Prostate gland (tissue), 2 donors: Measurements from ENCODE around the gene VEZF1. TPM values are rescaled to one million over a fixed set of nuclear protein-coding genes. Genes with fewer than 3 reads are reported as not detected.

Source experiments
- DNase-seq: peaks from one replicate; pipeline ENCODE4 v3.0.0-alpha.2; 2019; ENCODE audit warnings: low spot score
- H3K27ac ChIP-seq, 2 donors: fragments of 200-600 bp; sonication (generic); 2 replicates each; pipeline ENCODE4 v1.5.1; 2017 to 2019
- H3K27me3 ChIP-seq: fragments of 200-600 bp; sonication (generic); replicated peaks from 2 replicates; pipeline ENCODE4 v1.5.1; 2019; ENCODE audit not compliant: insufficient read depth
- H3K36me3 ChIP-seq, 2 donors: fragments of 200-600 bp; sonication (generic); 1 replicate in 1 of 2; 2 replicates in 1 of 2; pipeline versions ENCODE4 v1.5.1 to v1.8.1; 2017 to 2019
- H3K4me1 ChIP-seq: fragments of 200-600 bp; sonication (generic); replicated peaks from 2 replicates; pipeline ENCODE4 v1.5.1; 2019
- H3K4me3 ChIP-seq, 2 donors: fragments of 200-600 bp; sonication (generic); 2 replicates each; pipeline ENCODE4 v1.5.1; 2017 to 2019
- H3K9me3 ChIP-seq: fragments of 200-600 bp; sonication (generic); 2 replicates; pipeline ENCODE4 v1.5.1; 2017
- POLR2A ChIP-seq: fragments of 450-650 bp; IDR thresholded peaks from one replicate; pipeline ENCODE4 v1.6.1; 2016; ENCODE audit warnings: antibody characterized with exemption, mild to moderate bottlenecking
- POLR2AphosphoS5 ChIP-seq: sonication (generic); formaldehyde crosslinking; IDR thresholded peaks from one replicate; pipeline ENCODE4 v1.6.1; 2017; ENCODE audit warnings: antibody characterized with exemption
- WGBS: methylation state at CpG from one replicate; pipeline ENCODE4 v1.1.5; 2018; 5-methylcytosine and 5-hydroxymethylcytosine counted together
- intact Hi-C: fragments of 100-400 bp; cut with DNase I; formaldehyde crosslinking; loops from one replicate; pipeline ENCODE4 v1.14.2; 2022
- small RNA-seq, 2 donors: library from RNA; depleted of rRNA; stranded (forward); fragments of <200 nt; gene quantifications; one replicate each; pipeline ENCODE3, GENCODE V24; 2016
- total RNA-seq, 2 donors: library from RNA; depleted of rRNA; stranded (reverse); fragments of >200 nt; gene quantifications; one replicate each; pipeline ENCODE4 v1.1.0, GENCODE V29; 2016
- TF ChIP-seq, protein P1 (sequence below), 4 experiments: fragments of 200-600 bp in 2 of 4; fragments of 450-650 bp in 2 of 4; sonication (generic) in 2 of 4; IDR thresholded peaks; 1 replicate in 3 of 4; 2 replicates in 1 of 4; pipeline ENCODE4 v1.5.1; 2016 to 2019; ENCODE audit warnings: antibody characterized with exemption in 4 of 4, mild to moderate bottlenecking in 2 of 4, moderate library complexity in 2 of 4

The VEZF1 gene
- total RNA-seq, 2 donors from 2014 or later: 84.9 to 91.1 TPM

- Histone ChIP-seq H3K9me3 (no peaks in the 10 kb centered on the region), H3K4me3 (no peak overlapping the region), H3K27ac (peak overlapping the region; percentile 37 to 70), H3K4me1 (peaks cover 30% of the 10 kb centered on the region), H3K36me3 (no peaks in the 10 kb centered on the region), H3K27me3 (no peaks in the 10 kb centered on the region)
- WGBS: 36% methylated on average over 5 of the region's 5 CpGs
- intact Hi-C loops: loop anchor here (5.0 kb wide), 1 partner anchor 37 kb away; no protein-coding TSS in a partner anchor
- TF ChIP-seq, protein P1, sequence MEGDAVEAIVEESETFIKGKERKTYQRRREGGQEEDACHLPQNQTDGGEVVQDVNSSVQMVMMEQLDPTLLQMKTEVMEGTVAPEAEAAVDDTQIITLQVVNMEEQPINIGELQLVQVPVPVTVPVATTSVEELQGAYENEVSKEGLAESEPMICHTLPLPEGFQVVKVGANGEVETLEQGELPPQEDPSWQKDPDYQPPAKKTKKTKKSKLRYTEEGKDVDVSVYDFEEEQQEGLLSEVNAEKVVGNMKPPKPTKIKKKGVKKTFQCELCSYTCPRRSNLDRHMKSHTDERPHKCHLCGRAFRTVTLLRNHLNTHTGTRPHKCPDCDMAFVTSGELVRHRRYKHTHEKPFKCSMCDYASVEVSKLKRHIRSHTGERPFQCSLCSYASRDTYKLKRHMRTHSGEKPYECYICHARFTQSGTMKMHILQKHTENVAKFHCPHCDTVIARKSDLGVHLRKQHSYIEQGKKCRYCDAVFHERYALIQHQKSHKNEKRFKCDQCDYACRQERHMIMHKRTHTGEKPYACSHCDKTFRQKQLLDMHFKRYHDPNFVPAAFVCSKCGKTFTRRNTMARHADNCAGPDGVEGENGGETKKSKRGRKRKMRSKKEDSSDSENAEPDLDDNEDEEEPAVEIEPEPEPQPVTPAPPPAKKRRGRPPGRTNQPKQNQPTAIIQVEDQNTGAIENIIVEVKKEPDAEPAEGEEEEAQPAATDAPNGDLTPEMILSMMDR (IDR thresholded peaks at IDR 0.05): no peak
- TF ChIP-seq POLR2A (no peak), POLR2AphosphoS5 (no peak)
- no peak for DNase-seq
Measured at GRCh38 chr17:57928928-57929327, 59.1 kb downstream of the VEZF1 start.

GRCh38 chr17:57927048-57927723 lies 60.9 kb downstream of the VEZF1 start:
- H3K4me1 ChIP-seq: peaks cover 35% of the 10 kb centered on the region
- no peaks in the 10 kb centered on the region for H3K9me3 ChIP-seq
- H3K36me3 ChIP-seq: no peaks in the 10 kb centered on the region
- H3K27me3 ChIP-seq: no peaks in the 10 kb centered on the region
- peak overlapping the region; percentile 70 to 76 for H3K27ac ChIP-seq
- intact Hi-C loops: loop anchor here (5.0 kb wide), 1 partner anchor 35 kb away; no protein-coding TSS in a partner anchor
- H3K4me3 ChIP-seq: no peak overlapping the region
- TF ChIP-seq POLR2AphosphoS5: peak; percentile 88
- TF ChIP-seq POLR2A: no peak
- TF ChIP-seq, protein P1 (IDR thresholded peaks at IDR 0.05): no peak
- WGBS: 18% methylated on average over 5 of the region's 5 CpGs
- peak; percentile 86 for DNase-seq

GRCh38 chr17:57926723-57927047 lies 61.4 kb downstream of the VEZF1 start:
- Histone ChIP-seq H3K4me3 (no peak overlapping the region), H3K36me3 (no peaks in the 10 kb centered on the region), H3K27ac (peak overlapping the region; percentile 70 to 76), H3K9me3 (no peaks in the 10 kb centered on the region), H3K27me3 (no peaks in the 10 kb centered on the region), H3K4me1 (peaks cover 37% of the 10 kb centered on the region)
- no peak for TF ChIP-seq POLR2A
- DNase-seq: no peak
- 39% methylated on average over 7 of the region's 7 CpGs for WGBS
- intact Hi-C loops: loop anchor here (5.0 kb wide), 1 partner anchor 34 kb away; no protein-coding TSS in a partner anchor

- Histone ChIP-seq H3K36me3 (no peaks in the 10 kb centered on the region), H3K9me3 (no peaks in the 10 kb centered on the region), H3K4me1 (peaks cover 37% of the 10 kb centered on the region), H3K4me3 (no peak overlapping the region), H3K27me3 (no peaks in the 10 kb centered on the region), H3K27ac (peak overlapping the region; percentile 38 to 76)
- no peak for TF ChIP-seq POLR2AphosphoS5
- WGBS: 56% methylated on average over 9 of the region's 9 CpGs
- intact Hi-C loops: loop anchor here (5.0 kb wide), 1 partner anchor 33 kb away; no protein-coding TSS in a partner anchor
- no peak for DNase-seq
Measured at GRCh38 chr17:57925361-57925990, 62.6 kb downstream of the VEZF1 start.

GRCh38 chr17:57924677-57925076 lies 63.4 kb downstream of the VEZF1 start:
- Histone ChIP-seq H3K4me3 (no peak overlapping the region), H3K27me3 (no peaks in the 10 kb centered on the region), H3K9me3 (no peaks in the 10 kb centered on the region), H3K4me1 (peaks cover 37% of the 10 kb centered on the region), H3K36me3 (no peaks in the 10 kb centered on the region), H3K27ac (peak overlapping the region; percentile 38 to 76)
- intact Hi-C loops: loop anchor here (5.0 kb wide), 1 partner anchor 32 kb away; no protein-coding TSS in a partner anchor
- WGBS: 28% methylated on average over 4 of the region's 4 CpGs
- TF ChIP-seq, protein P1 (IDR thresholded peaks at IDR 0.05): no peak
- TF ChIP-seq POLR2AphosphoS5: no peak
- TF ChIP-seq POLR2A: no peak
- no peak for DNase-seq

Small RNA genes within 50 kb of the gene (small RNA-seq; reads per million reads assigned to genes)
- gene AC015813.4: 0 reads per million in 2 donors

Other genes with a start within 250 kb of the VEZF1 start
- 1 to 10 TPM in 1 of 2 donors, not detected in 1; 1.1 TPM for gene CCDC182, start 243.0 kb downstream of the VEZF1 start, total RNA-seq
- 10 to 100 TPM; 29.0 to 43.1 TPM for gene MRPS23, start 138.2 kb downstream of the VEZF1 start, total RNA-seq
- gene CUEDC1, start 32.8 kb downstream of the VEZF1 start, total RNA-seq: 10 to 100 TPM; 33.0 to 44.9 TPM
- gene SRSF1, start 19.0 kb upstream of the VEZF1 start, total RNA-seq: 100 to 1,000 TPM; 136 to 151 TPM
- gene DYNLL2, start 95.2 kb upstream of the VEZF1 start, total RNA-seq: 10 to 100 TPM; 29.9 to 33.0 TPM
- gene OR4D1, start 160.1 kb upstream of the VEZF1 start, total RNA-seq: under 1 TPM in 1 of 2 donors, not detected in 1; 0.34 TPM
- not detected for gene OR4D2, start 178.7 kb upstream of the VEZF1 start, total RNA-seq
- not detected for gene EPX, start 204.5 kb upstream of the VEZF1 start, total RNA-seq
- gene MKS1, start 231.0 kb upstream of the VEZF1 start, total RNA-seq: 10 to 100 TPM; 14.1 to 28.7 TPM